HEK293 (cell line): Measurements from ENCODE around the gene PRPF6.

Experiments
- EGR2 ChIP-seq: fragments of 450-650 bp; formaldehyde crosslinking; IDR thresholded peaks from 2 replicates; pipeline ENCODE4 v1.5.1; 2016; ENCODE audit warnings: low read depth, missing biosample characterization, missing genetic modification characterization
- FEZF1 ChIP-seq: fragments of 450-650 bp; formaldehyde crosslinking; IDR thresholded peaks from 2 replicates; pipeline ENCODE4 v1.5.1; 2016; ENCODE audit warnings: missing biosample characterization, missing genetic modification characterization
- GFI1B ChIP-seq: fragments of 450-650 bp; formaldehyde crosslinking; IDR thresholded peaks from 2 replicates; pipeline ENCODE4 v1.5.1; 2016; ENCODE audit warnings: missing biosample characterization, missing genetic modification characterization
- KLF10 ChIP-seq: fragments of 450-650 bp; IDR thresholded peaks from 2 replicates; pipeline ENCODE4 v1.5.1; 2018; ENCODE audit warnings: missing biosample characterization, mild to moderate bottlenecking, missing genetic modification characterization
- TSHZ1 ChIP-seq: fragments of 450-650 bp; formaldehyde crosslinking; IDR thresholded peaks from 2 replicates; pipeline ENCODE4 v1.5.1; 2016; ENCODE audit warnings: missing biosample characterization, missing genetic modification characterization, borderline replicate concordance
- ZBTB17 ChIP-seq: fragments of 450-650 bp; formaldehyde crosslinking; IDR thresholded peaks from 2 replicates; pipeline ENCODE4 v1.5.1; 2016; ENCODE audit warnings: missing biosample characterization, missing genetic modification characterization
- ZFP69B ChIP-seq: fragments of 450-650 bp; formaldehyde crosslinking; IDR thresholded peaks from 2 replicates; pipeline ENCODE4 v1.5.1; 2016; ENCODE audit warnings: missing biosample characterization, missing genetic modification characterization
- ZNF112 ChIP-seq: fragments of 450-650 bp; formaldehyde crosslinking; IDR thresholded peaks from 2 replicates; pipeline ENCODE4 v1.5.0; 2017; ENCODE audit warnings: missing biosample characterization, missing genetic modification characterization
- ZNF114 ChIP-seq: fragments of 450-650 bp; formaldehyde crosslinking; IDR thresholded peaks from 2 replicates; pipeline ENCODE4 v1.5.0; 2017; ENCODE audit warnings: missing biosample characterization, missing genetic modification characterization
- ZNF175 ChIP-seq: fragments of 450-650 bp; formaldehyde crosslinking; IDR thresholded peaks from 2 replicates; pipeline ENCODE4 v1.5.1; 2016; ENCODE audit warnings: missing biosample characterization, missing genetic modification characterization
- ZNF19 ChIP-seq: fragments of 450-650 bp; formaldehyde crosslinking; IDR thresholded peaks from 2 replicates; pipeline ENCODE4; 2016; ENCODE audit warnings: missing biosample characterization, missing genetic modification characterization, low read depth
- ZNF223 ChIP-seq: fragments of 450-650 bp; formaldehyde crosslinking; IDR thresholded peaks from 2 replicates; pipeline ENCODE4 v1.5.1; 2016; ENCODE audit warnings: missing biosample characterization, missing genetic modification characterization
- ZNF266 ChIP-seq: fragments of 450-650 bp; formaldehyde crosslinking; IDR thresholded peaks from 2 replicates; pipeline ENCODE4 v1.5.1; 2016; ENCODE audit warnings: missing biosample characterization, missing genetic modification characterization, low read depth
- ZNF280D ChIP-seq: fragments of 450-650 bp; formaldehyde crosslinking; IDR thresholded peaks from 2 replicates; pipeline ENCODE4 v1.5.1; 2016; ENCODE audit warnings: missing biosample characterization, missing genetic modification characterization
- ZNF544 ChIP-seq: fragments of 450-650 bp; formaldehyde crosslinking; IDR thresholded peaks from 2 replicates; pipeline ENCODE4 v1.5.0; 2017; ENCODE audit warnings: missing biosample characterization, missing genetic modification characterization
- ZNF560 ChIP-seq: fragments of 450-650 bp; formaldehyde crosslinking; IDR thresholded peaks from 2 replicates; pipeline ENCODE4 v1.5.1; 2017; ENCODE audit warnings: missing biosample characterization, missing genetic modification characterization, borderline replicate concordance
- ZNF660 ChIP-seq: fragments of 450-650 bp; IDR thresholded peaks from 2 replicates; pipeline ENCODE4 v1.5.1; 2018; ENCODE audit warnings: missing biosample characterization, mild to moderate bottlenecking, missing genetic modification characterization
- ZNF792 ChIP-seq: fragments of 450-650 bp; formaldehyde crosslinking; IDR thresholded peaks from 2 replicates; pipeline ENCODE4 v1.5.1; 2016; ENCODE audit warnings: missing biosample characterization, missing genetic modification characterization
- ZSCAN4 ChIP-seq: fragments of 450-650 bp; formaldehyde crosslinking; IDR thresholded peaks from 2 replicates; pipeline ENCODE4 v1.5.1; 2017; ENCODE audit warnings: missing biosample characterization, missing genetic modification characterization
- TF ChIP-seq, protein P1 (sequence below): fragments of 450-650 bp; formaldehyde crosslinking; IDR thresholded peaks from 2 replicates; pipeline ENCODE4 v1.5.1; 2016; ENCODE audit warnings: missing biosample characterization, missing genetic modification characterization
- TF ChIP-seq, protein P2 (sequence below): fragments of 450-650 bp; formaldehyde crosslinking; IDR thresholded peaks from 2 replicates; pipeline ENCODE4 v1.5.1; 2016; ENCODE audit warnings: missing biosample characterization, missing genetic modification characterization
- TF ChIP-seq, protein P3 (sequence below): fragments of 450-650 bp; formaldehyde crosslinking; IDR thresholded peaks from 2 replicates; pipeline ENCODE4 v1.5.1; 2016; ENCODE audit warnings: missing biosample characterization, missing genetic modification characterization
- TF ChIP-seq, protein P4 (sequence below): fragments of 450-650 bp; formaldehyde crosslinking; IDR thresholded peaks from 2 replicates; pipeline ENCODE4 v1.5.1; 2016; ENCODE audit warnings: missing biosample characterization, missing genetic modification characterization
- TF ChIP-seq, protein P5 (sequence below): fragments of 450-650 bp; formaldehyde crosslinking; IDR thresholded peaks from 2 replicates; pipeline ENCODE4 v1.5.1; 2016; ENCODE audit warnings: missing biosample characterization, missing genetic modification characterization

PRPF6 gene

GRCh38 chr20:63973636-63974401 lies 7.1 kb upstream of the PRPF6 start (continued):
- TF ChIP-seq TSHZ1 (tag by site-specific recombination) (no peak), ZNF112 (no peak), ZNF280D (tag by site-specific recombination) (no peak), KLF10 (peak; percentile 80), ZNF266 (tag by site-specific recombination) (no peak), FEZF1 (tag by site-specific recombination) (no peak), GFI1B (tag by site-specific recombination) (no peak), ZNF544 (tag by site-specific recombination) (no peak), ZNF660 (tag by site-specific recombination) (no peak), ZFP69B (tag by site-specific recombination) (peak; percentile 54; the same call in 1 of the 2 replicates), EGR2 (tag by site-specific recombination) (peak; percentile 61), ZNF792 (tag by site-specific recombination) (no peak), ZNF560 (tag by site-specific recombination) (no peak), ZSCAN4 (tag by site-specific recombination) (no peak), ZNF175 (tag by site-specific recombination) (no peak), ZNF114 (tag by site-specific recombination) (no peak), ZNF19 (tag by site-specific recombination) (no peak), ZBTB17 (tag by site-specific recombination) (0 out of 2 replicates have a peak, but pooled peaks have one; percentile 19), ZNF223 (no peak)
- TF ChIP-seq, protein P1, sequence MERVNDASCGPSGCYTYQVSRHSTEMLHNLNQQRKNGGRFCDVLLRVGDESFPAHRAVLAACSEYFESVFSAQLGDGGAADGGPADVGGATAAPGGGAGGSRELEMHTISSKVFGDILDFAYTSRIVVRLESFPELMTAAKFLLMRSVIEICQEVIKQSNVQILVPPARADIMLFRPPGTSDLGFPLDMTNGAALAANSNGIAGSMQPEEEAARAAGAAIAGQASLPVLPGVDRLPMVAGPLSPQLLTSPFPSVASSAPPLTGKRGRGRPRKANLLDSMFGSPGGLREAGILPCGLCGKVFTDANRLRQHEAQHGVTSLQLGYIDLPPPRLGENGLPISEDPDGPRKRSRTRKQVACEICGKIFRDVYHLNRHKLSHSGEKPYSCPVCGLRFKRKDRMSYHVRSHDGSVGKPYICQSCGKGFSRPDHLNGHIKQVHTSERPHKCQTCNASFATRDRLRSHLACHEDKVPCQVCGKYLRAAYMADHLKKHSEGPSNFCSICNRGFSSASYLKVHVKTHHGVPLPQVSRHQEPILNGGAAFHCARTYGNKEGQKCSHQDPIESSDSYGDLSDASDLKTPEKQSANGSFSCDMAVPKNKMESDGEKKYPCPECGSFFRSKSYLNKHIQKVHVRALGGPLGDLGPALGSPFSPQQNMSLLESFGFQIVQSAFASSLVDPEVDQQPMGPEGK = peak; percentile 59
- TF ChIP-seq, protein P2, sequence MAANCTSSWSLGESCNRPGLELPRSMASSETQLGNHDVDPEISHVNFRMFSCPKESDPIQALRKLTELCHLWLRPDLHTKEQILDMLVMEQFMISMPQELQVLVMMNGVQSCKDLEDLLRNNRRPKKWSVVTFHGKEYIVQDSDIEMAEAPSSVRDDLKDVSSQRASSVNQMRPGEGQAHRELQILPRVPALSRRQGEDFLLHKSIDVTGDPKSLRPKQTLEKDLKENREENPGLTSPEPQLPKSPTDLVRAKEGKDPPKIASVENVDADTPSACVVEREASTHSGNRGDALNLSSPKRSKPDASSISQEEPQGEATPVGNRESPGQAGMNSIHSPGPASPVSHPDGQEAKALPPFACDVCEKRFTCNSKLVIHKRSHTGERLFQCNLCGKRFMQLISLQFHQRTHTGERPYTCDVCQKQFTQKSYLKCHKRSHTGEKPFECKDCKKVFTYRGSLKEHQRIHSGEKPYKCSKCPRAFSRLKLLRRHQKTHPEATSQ (tag by site-specific recombination) = no peak
- TF ChIP-seq, protein P3, sequence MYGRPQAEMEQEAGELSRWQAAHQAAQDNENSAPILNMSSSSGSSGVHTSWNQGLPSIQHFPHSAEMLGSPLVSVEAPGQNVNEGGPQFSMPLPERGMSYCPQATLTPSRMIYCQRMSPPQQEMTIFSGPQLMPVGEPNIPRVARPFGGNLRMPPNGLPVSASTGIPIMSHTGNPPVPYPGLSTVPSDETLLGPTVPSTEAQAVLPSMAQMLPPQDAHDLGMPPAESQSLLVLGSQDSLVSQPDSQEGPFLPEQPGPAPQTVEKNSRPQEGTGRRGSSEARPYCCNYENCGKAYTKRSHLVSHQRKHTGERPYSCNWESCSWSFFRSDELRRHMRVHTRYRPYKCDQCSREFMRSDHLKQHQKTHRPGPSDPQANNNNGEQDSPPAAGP (tag by site-specific recombination) = no peak; the same call in 1 of the 2 replicates
- TF ChIP-seq, protein P4, sequence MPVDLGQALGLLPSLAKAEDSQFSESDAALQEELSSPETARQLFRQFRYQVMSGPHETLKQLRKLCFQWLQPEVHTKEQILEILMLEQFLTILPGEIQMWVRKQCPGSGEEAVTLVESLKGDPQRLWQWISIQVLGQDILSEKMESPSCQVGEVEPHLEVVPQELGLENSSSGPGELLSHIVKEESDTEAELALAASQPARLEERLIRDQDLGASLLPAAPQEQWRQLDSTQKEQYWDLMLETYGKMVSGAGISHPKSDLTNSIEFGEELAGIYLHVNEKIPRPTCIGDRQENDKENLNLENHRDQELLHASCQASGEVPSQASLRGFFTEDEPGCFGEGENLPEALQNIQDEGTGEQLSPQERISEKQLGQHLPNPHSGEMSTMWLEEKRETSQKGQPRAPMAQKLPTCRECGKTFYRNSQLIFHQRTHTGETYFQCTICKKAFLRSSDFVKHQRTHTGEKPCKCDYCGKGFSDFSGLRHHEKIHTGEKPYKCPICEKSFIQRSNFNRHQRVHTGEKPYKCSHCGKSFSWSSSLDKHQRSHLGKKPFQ (tag by site-specific recombination) = no peak
- TF ChIP-seq, protein P5, sequence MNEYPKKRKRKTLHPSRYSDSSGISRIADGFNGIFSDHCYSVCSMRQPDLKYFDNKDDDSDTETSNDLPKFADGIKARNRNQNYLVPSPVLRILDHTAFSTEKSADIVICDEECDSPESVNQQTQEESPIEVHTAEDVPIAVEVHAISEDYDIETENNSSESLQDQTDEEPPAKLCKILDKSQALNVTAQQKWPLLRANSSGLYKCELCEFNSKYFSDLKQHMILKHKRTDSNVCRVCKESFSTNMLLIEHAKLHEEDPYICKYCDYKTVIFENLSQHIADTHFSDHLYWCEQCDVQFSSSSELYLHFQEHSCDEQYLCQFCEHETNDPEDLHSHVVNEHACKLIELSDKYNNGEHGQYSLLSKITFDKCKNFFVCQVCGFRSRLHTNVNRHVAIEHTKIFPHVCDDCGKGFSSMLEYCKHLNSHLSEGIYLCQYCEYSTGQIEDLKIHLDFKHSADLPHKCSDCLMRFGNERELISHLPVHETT (tag by site-specific recombination) = 0 out of 2 replicates have a peak, but pooled peaks have one; percentile 41
